B cell (primary cell): ENCODE measurements around the gene UBA1. TPM values are rescaled to one million over a fixed set of nuclear protein-coding genes. Genes with fewer than 3 reads are reported as not detected.

Experiments used
- ATAC-seq: fragments of 200-7000 bp; cut with Tn5 transposase; one replicate; pipeline ENCODE4 v1.10.0; 2021; ENCODE audit warnings: low read depth, mild to moderate bottlenecking, moderate number of reproducible peaks, moderate library complexity
- CTCF ChIA-PET: fragments of 350-600 bp; sonication (Branson Sonifier 250); formaldehyde crosslinking; loops from one replicate; lab custom pipeline; 2021; ENCODE audit warnings: antibody characterized with exemption, inconsistent platforms; lab: Charles Lee
- POLR2A ChIA-PET: fragments of 350-600 bp; sonication (Branson Sonifier 250); formaldehyde crosslinking; loops from one replicate; lab custom pipeline; 2021; ENCODE audit warnings: antibody characterized with exemption; lab: Charles Lee
- DNase-seq: peaks from one replicate; pipeline ENCODE4 v3.0.0; 2013
- H2AFZ ChIP-seq: 2 replicates; pipeline ENCODE4 v1.6.1; 2012; ENCODE audit warnings: mild to moderate bottlenecking, low read depth, low read length; ENCODE audit not compliant: insufficient read depth, poor library complexity, severe bottlenecking
- H3K27ac ChIP-seq, 2 donors: 1 replicate in 1 of 2; 2 replicates in 1 of 2; pipeline ENCODE4 v1.5.1; 2012 to 2013; ENCODE audit warnings: low read length in 2 of 2, mild to moderate bottlenecking in 2 of 2, moderate library complexity in 1 of 2
- H3K27me3 ChIP-seq, 4 experiments: fragments of 200-600 bp in 1 of 4; sonication (generic) in 1 of 4; replicated peaks in 1 of 4; 1 replicate in 2 of 4; 2 replicates in 2 of 4; pipeline versions ENCODE4 v1.6.1 to v1.7.0; 2013 to 2016; ENCODE audit warnings: low read length in 3 of 4, mild to moderate bottlenecking in 2 of 4, mixed read lengths in 1 of 4, moderate library complexity in 1 of 4; ENCODE audit not compliant: insufficient read depth in 4 of 4, control insufficient read depth in 3 of 4; ENCODE audit errors: control extremely low read depth in 1 of 4
- H3K36me3 ChIP-seq, 2 experiments: replicated peaks in 1 of 2; 1 replicate in 1 of 2; 2 replicates in 1 of 2; pipeline versions ENCODE4 v1.6.1 to v1.7.1; 2013; ENCODE audit warnings: low read length in 1 of 2; ENCODE audit not compliant: insufficient read depth in 2 of 2, control insufficient read depth in 1 of 2; ENCODE audit errors: control extremely low read depth in 1 of 2, extremely low read depth in 1 of 2
- H3K4me1 ChIP-seq, 2 donors: fragments of 200-600 bp in 1 of 2; sonication (generic) in 1 of 2; 1 replicate in 1 of 2; 2 replicates in 1 of 2; pipeline versions ENCODE4 v1.5.1 to v1.6.1; 2013 to 2017; ENCODE audit warnings: low read length in 2 of 2; ENCODE audit not compliant: control insufficient read depth in 2 of 2, insufficient read depth in 2 of 2
- H3K4me2 ChIP-seq: replicated peaks from 2 replicates; pipeline ENCODE3; 2012; ENCODE audit warnings: mild to moderate bottlenecking, low read depth, low read length; ENCODE audit not compliant: poor library complexity, severe bottlenecking
- H3K4me3 ChIP-seq, 5 experiments: fragments of 200-600 bp in 1 of 5; sonication (generic) in 1 of 5; 1 replicate in 3 of 5; 2 replicates in 2 of 5; pipeline versions ENCODE4 v1.5.1 to v1.7.0; 2011 to 2016; ENCODE audit warnings: low read length in 4 of 5, mild to moderate bottlenecking in 4 of 5, low read depth in 2 of 5, control low read depth in 1 of 5, moderate library complexity in 1 of 5; ENCODE audit not compliant: insufficient read depth in 1 of 5; ENCODE audit errors: control extremely low read depth in 1 of 5, extremely low read depth in 1 of 5
- H3K79me2 ChIP-seq: fragments of 200-600 bp; sonication (generic); one replicate; pipeline ENCODE4 v1.6.0; 2016; ENCODE audit warnings: low read length; ENCODE audit not compliant: control insufficient read depth, insufficient read depth
- H3K9ac ChIP-seq: fragments of 200-600 bp; sonication (generic); 2 replicates; pipeline ENCODE4 v1.6.1; 2017; ENCODE audit warnings: mild to moderate bottlenecking, low read length, moderate library complexity
- H3K9me3 ChIP-seq, 3 donors: one replicate each; pipeline versions ENCODE4 v1.6.1 to v1.7.1; 2013; ENCODE audit warnings: low read length in 2 of 3; ENCODE audit not compliant: control insufficient read depth in 2 of 3, insufficient read depth in 1 of 3; ENCODE audit errors: control extremely low read depth in 1 of 3
- H4K20me1 ChIP-seq: 2 replicates; pipeline ENCODE4 v1.6.0; 2012; ENCODE audit warnings: mild to moderate bottlenecking, low read length; ENCODE audit not compliant: insufficient read depth, control insufficient read depth, poor library complexity, severe bottlenecking
- H3K27ac Mint-ChIP-seq: one replicate; pipeline ENCODE4 v1.8.0; 2021; ENCODE audit warnings: mixed read lengths
- H3K27me3 Mint-ChIP-seq: one replicate; pipeline ENCODE4 v1.8.0; 2021; ENCODE audit warnings: mixed read lengths
- H3K4me1 Mint-ChIP-seq: one replicate; pipeline ENCODE4 v1.8.0; 2021; ENCODE audit warnings: mixed read lengths
- H3K4me3 Mint-ChIP-seq: one replicate; pipeline ENCODE4 v1.8.0; 2021; ENCODE audit warnings: mixed read lengths
- H3K9me3 Mint-ChIP-seq: one replicate; pipeline ENCODE4 v1.8.0; 2022; ENCODE audit warnings: mixed read lengths; ENCODE audit not compliant: insufficient read depth
- EZH2 ChIP-seq: IDR thresholded peaks from 2 replicates; pipeline ENCODE4 v1.6.1; 2012; ENCODE audit warnings: borderline replicate concordance, low read depth, mild to moderate bottlenecking, moderate library complexity, low read length; ENCODE audit not compliant: insufficient read depth, poor library complexity, severe bottlenecking
- WGBS: methylation state at CpG from one replicate; pipeline ENCODE4 v1.1.5; 2013; ENCODE audit warnings: missing lambda C conversion rate; ENCODE audit not compliant: insufficient coverage; 5-methylcytosine and 5-hydroxymethylcytosine counted together
- intact Hi-C: fragments of 100-400 bp; cut with micrococcal nuclease; formaldehyde crosslinking; loops from one replicate; pipeline ENCODE4 v1.10.0; 2022
- polyA plus RNA-seq: library from polyadenylated mRNA; depleted of rRNA; stranded (reverse); fragments of >200 nt; gene quantifications from 2 replicates; pipeline ENCODE4 v1.2.3, GENCODE V29; 2012
- total RNA-seq, 2 donors: library from RNA; stranded (reverse); fragments of 120-200 nt in 1 of 2; gene quantifications; 1 replicate in 1 of 2; 2 replicates in 1 of 2; pipeline versions ENCODE4 v1.2.3 to v1.2.4, GENCODE V29; 2013 to 2022
- TF ChIP-seq, protein P1 (sequence below): fragments of 200-600 bp; IDR thresholded peaks from one replicate; pipeline ENCODE4 v1.8.0; 2022; ENCODE audit warnings: antibody characterized with exemption, mild to moderate bottlenecking

The UBA1 gene
- total and polyA plus RNA-seq, 2 donors (not counting 1 experiment from before 2014, with no cell fraction given), result 166 to 211 TPM

- H2AFZ ChIP-seq, result no peak overlapping the region
- Mint-ChIP-seq H3K4me1 (peaks cover 6% of the 10 kb centered on the region), H3K27ac (no peak overlapping the region), H3K4me3 (no peak overlapping the region), H3K9me3 (no peaks in the 10 kb centered on the region), H3K27me3 (no peaks in the 10 kb centered on the region)
- H3K9me3 ChIP-seq, result no peaks in the 10 kb centered on the region
- no peak overlapping the region for H3K4me3 ChIP-seq
- ATAC-seq, result no peak
- H3K36me3 ChIP-seq, result peaks cover 0 to 42% of the 10 kb centered on the region in 2 experiments
- intact Hi-C loops, result no loop called here
- H3K27ac ChIP-seq, result no peak overlapping the region
- H3K4me2 ChIP-seq, result no peak overlapping the region
- H3K4me1 ChIP-seq, result peaks cover 0 to 3% of the 10 kb centered on the region in 2 donors
- TF ChIP-seq, protein P1, sequence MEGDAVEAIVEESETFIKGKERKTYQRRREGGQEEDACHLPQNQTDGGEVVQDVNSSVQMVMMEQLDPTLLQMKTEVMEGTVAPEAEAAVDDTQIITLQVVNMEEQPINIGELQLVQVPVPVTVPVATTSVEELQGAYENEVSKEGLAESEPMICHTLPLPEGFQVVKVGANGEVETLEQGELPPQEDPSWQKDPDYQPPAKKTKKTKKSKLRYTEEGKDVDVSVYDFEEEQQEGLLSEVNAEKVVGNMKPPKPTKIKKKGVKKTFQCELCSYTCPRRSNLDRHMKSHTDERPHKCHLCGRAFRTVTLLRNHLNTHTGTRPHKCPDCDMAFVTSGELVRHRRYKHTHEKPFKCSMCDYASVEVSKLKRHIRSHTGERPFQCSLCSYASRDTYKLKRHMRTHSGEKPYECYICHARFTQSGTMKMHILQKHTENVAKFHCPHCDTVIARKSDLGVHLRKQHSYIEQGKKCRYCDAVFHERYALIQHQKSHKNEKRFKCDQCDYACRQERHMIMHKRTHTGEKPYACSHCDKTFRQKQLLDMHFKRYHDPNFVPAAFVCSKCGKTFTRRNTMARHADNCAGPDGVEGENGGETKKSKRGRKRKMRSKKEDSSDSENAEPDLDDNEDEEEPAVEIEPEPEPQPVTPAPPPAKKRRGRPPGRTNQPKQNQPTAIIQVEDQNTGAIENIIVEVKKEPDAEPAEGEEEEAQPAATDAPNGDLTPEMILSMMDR, result no peak
- TF ChIP-seq EZH2, result no peak
- no peak overlapping the region for H3K9ac ChIP-seq
- DNase-seq, result no peak
- H4K20me1 ChIP-seq, result peaks cover 17% of the 10 kb centered on the region
- CTCF ChIA-PET, result no interaction called here
- POLR2A ChIA-PET, result no interaction called here
- WGBS, result 91% methylated on average over 5 of the region's 6 CpGs
- no peaks in the 10 kb centered on the region for H3K27me3 ChIP-seq
- H3K79me2 ChIP-seq, result peaks cover 4% of the 10 kb centered on the region
These were observed 32.4 kb downstream of the UBA1 start for GRCh38 chrX:47226071-47226470.

GRCh38 chrX:47226531-47227333 lies 33.1 kb downstream of the UBA1 start:
- H3K4me3 Mint-ChIP-seq, result no peak overlapping the region
- no peak for TF ChIP-seq EZH2
- TF ChIP-seq, protein P1, result no peak
- no peaks in the 10 kb centered on the region for H3K27me3 Mint-ChIP-seq
- H3K4me1 ChIP-seq, result no peaks in the 10 kb centered on the region
- H3K36me3 ChIP-seq, result peaks cover 0 to 42% of the 10 kb centered on the region in 2 experiments
- CTCF ChIA-PET, result no interaction called here
- DNase-seq (no peak), ATAC-seq (no peak)
- intact Hi-C loops, result no loop called here
- no peak overlapping the region for H3K27ac Mint-ChIP-seq
- no peaks in the 10 kb centered on the region for H3K79me2 ChIP-seq
- no peak overlapping the region for H3K27ac ChIP-seq
- peaks cover 15% of the 10 kb centered on the region for H4K20me1 ChIP-seq
- no CpG with 5 or more reads among the region's 19 CpGs for WGBS
- no peaks in the 10 kb centered on the region for H3K9me3 Mint-ChIP-seq
- no peaks in the 10 kb centered on the region for H3K9me3 ChIP-seq
- POLR2A ChIA-PET, result no interaction called here
- H3K9ac ChIP-seq, result no peak overlapping the region
- H2AFZ ChIP-seq, result no peak overlapping the region
- H3K27me3 ChIP-seq, result no peaks in the 10 kb centered on the region
- no peak overlapping the region for H3K4me2 ChIP-seq
- H3K4me1 Mint-ChIP-seq, result peaks cover 5% of the 10 kb centered on the region
- H3K4me3 ChIP-seq, result no peak overlapping the region
